ENCODE data around the gene TOB1. TPM values are rescaled to one million over a fixed set of nuclear protein-coding genes. Genes with fewer than 3 reads are reported as not detected.

TOB1 gene
- total RNA-seq, 1 donor from 2014 or later: 77.3 TPM

- no peak for DNase-seq
Observed at GRCh38 chr17:50832267-50832863, 33.8 kb downstream of the TOB1 start.

DNA sequence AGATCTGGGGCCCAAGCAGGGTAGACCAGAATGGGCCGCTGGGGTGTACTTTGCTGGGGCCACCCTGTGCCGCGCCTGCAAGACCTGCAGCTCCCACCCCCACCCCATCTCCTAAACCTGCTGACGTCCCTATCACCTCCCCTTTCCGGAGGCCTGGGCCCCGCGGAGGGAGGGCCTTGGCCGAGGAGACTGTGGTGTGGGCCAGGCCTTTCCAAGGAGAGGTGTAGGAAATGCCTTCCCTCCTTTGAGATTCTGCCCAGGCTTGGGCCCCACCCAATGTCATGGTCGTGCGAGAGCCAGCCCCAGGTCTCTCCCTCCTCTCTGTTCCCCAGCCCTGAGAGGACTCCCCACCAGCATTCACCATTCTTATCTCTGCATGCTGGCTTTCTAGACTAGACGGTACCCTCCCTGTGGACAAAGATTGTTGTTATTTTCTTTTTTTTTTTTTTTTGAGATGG lies 34.7 kb downstream of the TOB1 start:
- DNase-seq: peak; percentile 83

DNA sequence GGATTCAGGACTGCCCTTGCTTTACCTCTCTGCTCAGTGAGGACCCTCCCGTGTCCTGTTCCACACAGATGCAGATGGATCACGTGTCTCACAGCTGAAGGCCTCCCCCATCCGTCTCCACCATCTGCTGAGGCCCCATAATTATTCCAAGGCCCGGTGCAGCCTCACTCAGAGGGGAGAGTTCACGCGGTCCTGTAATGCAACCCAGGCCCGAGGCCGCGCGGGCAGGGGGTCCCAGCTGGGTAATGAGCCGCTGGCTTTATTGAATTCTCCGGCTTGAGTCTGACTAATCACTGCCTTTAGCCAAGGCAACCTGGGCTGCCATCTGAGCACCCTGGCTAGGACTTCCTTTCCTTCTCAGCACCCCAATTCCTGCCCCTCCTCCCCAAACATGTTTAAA lies 35.2 kb downstream of the TOB1 start:
- DNase-seq: peak; percentile 87

- peak; percentile 68 for DNase-seq
Observed at GRCh38 chr17:50830352-50830751, 35.8 kb downstream of the TOB1 start.

- DNase-seq: no peak
Observed at GRCh38 chr17:50829332-50829731, 36.8 kb downstream of the TOB1 start.

DNA sequence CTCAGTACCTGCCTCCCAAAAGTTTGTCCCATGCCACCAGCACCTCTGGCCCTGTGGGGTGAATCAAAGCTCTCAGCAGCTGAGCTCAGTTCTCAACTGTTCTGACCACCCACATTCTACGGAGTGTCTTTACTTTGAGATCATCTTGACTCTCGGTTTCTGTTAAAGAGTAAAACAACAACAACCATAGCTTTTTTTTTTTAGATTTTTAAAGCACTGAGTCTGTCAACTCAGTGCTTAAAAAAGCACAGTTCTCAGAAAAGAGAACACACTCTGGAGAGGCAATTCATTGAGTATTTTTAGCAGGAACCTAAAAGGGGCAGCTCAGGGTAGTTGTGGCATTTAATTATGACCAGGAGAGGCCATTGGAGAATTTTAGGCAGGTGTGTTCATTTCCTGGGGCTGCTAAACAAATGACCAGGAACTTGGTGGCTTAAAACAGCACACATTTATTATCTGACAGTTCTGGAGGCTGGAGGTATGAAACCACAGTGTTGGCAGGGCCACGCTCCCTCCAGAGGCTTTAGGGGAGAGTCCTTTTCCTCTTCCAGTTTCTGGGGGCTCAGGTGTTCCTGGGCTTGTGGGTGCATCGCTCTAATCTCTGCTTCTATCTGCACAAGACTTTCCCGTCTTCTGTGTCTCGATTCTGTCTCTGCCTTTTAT lies 37.5 kb downstream of the TOB1 start:
- DNase-seq: no peak

- no peak for DNase-seq
Observed at GRCh38 chr17:50825188-50825587, 41.0 kb downstream of the TOB1 start.

- DNase-seq: no peak
Observed at GRCh38 chr17:50824429-50824828, 41.7 kb downstream of the TOB1 start.

DNA sequence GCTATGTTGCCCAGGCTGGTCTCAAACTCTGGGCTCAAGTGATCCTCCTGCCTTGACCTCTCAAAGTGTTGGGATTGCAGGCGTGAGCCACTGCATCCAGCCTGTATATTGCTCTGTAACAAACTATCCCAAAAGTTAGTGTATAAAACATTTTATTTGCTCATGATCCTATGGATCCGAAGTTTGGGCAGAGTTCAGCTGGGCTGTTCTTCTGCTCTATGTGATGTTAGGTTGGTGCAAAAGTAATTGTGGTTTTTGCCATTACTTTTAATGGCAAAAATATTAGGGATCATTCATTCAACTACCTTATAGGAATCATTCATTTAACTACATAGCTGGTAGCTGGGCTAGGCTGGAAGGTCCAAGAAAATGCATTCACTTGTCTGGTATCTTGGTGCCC lies 43.6 kb downstream of the TOB1 start:
- DNase-seq: no peak

GRCh38 chr17:50820651-50821050 lies 45.5 kb downstream of the TOB1 start:
- DNase-seq: no peak

DNA sequence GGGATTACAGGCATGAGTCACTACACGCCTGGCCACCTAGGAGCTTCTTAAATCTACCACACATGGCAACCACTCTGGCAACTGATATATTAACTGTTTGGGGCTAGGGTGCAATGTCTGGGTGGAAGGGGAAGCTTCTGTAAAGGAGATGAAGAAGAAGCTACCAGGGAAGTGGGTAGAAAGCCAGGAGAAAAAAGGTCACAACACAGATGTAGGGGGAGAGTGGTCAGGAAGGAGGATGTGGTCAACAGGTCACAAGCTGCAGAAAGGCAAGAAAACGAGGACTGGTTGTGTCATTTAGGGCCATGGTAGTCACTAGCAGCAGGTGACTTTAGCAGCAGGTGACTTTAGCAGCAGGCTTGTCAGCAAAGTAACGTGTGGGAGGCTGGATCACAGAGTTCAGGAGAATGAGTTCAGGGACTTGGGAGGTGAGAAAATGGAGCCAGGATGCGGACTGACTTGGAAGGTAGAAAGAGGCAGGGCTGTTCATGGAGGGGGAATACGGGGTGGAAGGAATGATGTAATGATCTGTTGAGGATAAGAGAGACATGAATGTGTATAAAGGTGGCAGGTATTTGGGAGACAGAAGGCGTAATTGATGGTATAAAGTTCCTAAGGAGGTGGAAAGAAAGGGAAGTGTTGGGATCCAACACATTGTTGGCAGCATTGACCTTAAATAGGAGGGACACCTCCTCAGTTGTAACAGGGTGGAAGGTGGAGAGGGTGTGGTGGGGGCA lies 47.1 kb downstream of the TOB1 start:
- no peak for DNase-seq

DNA sequence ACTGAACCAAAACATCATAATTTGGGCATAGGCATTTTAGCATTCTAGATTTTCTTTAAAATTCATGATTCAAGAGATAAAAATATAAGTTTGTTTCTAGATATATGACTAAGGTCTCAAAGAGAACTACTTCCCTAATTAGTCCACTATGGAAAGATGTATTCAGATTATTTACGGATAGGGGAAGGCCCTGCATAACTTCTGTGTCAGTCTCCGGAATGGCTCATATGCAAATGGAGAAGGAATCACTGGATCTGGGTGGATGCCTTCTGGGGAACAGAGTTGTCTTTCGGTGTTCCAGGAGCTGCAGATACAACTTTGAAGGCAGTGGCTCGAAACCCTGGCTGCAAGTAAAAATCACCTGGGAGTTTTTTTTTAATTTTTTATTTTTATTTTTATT lies 47.9 kb downstream of the TOB1 start:
- DNase-seq: no peak

- DNase-seq: no peak
Observed at GRCh38 chr17:50817838-50818237, 48.3 kb downstream of the TOB1 start.

- peak; percentile 49 for DNase-seq
Observed at GRCh38 chr17:50816771-50817751, 49.1 kb downstream of the TOB1 start.

- no peak for DNase-seq
Observed at GRCh38 chr17:50816271-50816670, 49.9 kb downstream of the TOB1 start.

- DNase-seq: no peak
Observed at GRCh38 chr17:50815400-50815799, 50.8 kb downstream of the TOB1 start.

DNA sequence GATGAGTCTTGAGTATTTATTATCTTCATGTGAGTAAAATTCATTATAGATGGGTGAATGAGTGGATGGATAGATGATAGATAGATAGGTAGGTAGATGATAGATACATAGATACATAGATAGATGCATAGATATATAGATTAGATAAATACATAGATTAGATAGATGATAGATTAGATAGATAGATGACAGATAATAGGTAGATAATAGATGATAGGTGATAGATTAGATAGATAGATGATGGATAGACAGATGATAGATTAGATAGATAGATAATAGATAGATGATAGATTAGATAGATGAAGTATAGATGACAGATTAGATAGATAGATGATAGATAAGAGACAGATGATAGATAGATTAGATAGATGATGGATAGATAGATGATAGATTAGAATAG lies 52.6 kb downstream of the TOB1 start:
- no peak for DNase-seq

Other genes with a start within 250 kb of the TOB1 start
- 5.6 TPM for gene ABCC3, start 231.5 kb downstream of the TOB1 start, total RNA-seq
- 48.6 TPM for gene ANKRD40, start 158.4 kb downstream of the TOB1 start, total RNA-seq
- gene LUC7L3, start 146.8 kb downstream of the TOB1 start, total RNA-seq: 91.0 TPM
- gene ANKRD40CL, start 98.8 kb downstream of the TOB1 start, total RNA-seq: not detected
- gene WFIKKN2, start 30.8 kb downstream of the TOB1 start, total RNA-seq: 4.0 TPM

Measured in tongue (tissue), 2 donors.